Iris pigment epithelial cell (primary cell): ENCODE results near the gene KRT14.
"Not testable (repeated sequence)": the region's sequence is repeated elsewhere in the genome, so short reads cannot be mapped to it uniquely, and the experiment has no call there.

Experiments
- DNase-seq: peaks from one replicate; pipeline ENCODE4 v3.0.0-alpha.2; 2011; ENCODE audit warnings: low read depth

KRT14 gene

GRCh38 chr17:41606930-41607329 is 20.2 kb upstream of the KRT14 start:
- not testable (repeated sequence) for DNase-seq

- no peak for DNase-seq
These were observed 15.8 kb upstream of the KRT14 start for GRCh38 chr17:41602524-41602923.

GRCh38 chr17:41600318-41600717 is 13.6 kb upstream of the KRT14 start:
- DNase-seq, result no peak

- no peak for DNase-seq
These were observed 13.0 kb upstream of the KRT14 start for GRCh38 chr17:41599680-41600079.

GRCh38 chr17:41595585-41595984 is 8.9 kb upstream of the KRT14 start:
- no peak for DNase-seq

GRCh38 chr17:41594363-41594915 is 7.7 kb upstream of the KRT14 start:
- DNase-seq, result no peak

GRCh38 chr17:41593306-41593981 is 6.7 kb upstream of the KRT14 start:
- DNase-seq, result no peak

- DNase-seq, result no peak
These were observed 6.1 kb upstream of the KRT14 start for GRCh38 chr17:41592601-41593305.

- no peak for DNase-seq
These were observed 2.6 kb upstream of the KRT14 start for GRCh38 chr17:41589301-41589700.

- DNase-seq, result no peak
These were observed 1.6 kb upstream of the KRT14 start for GRCh38 chr17:41588126-41588810.

GRCh38 chr17:41585301-41586056 is 1.2 kb downstream of the KRT14 start:
- no peak for DNase-seq

GRCh38 chr17:41584331-41584927 is 2.3 kb downstream of the KRT14 start:
- DNase-seq, result not testable (repeated sequence)

- no peak for DNase-seq
These were observed 3.3 kb downstream of the KRT14 start for GRCh38 chr17:41583137-41584127.

- DNase-seq, result not testable (repeated sequence)
These were observed 4.4 kb downstream of the KRT14 start for GRCh38 chr17:41582061-41582968.

- no peak for DNase-seq
These were observed 5.2 kb downstream of the KRT14 start for GRCh38 chr17:41581366-41582060.

GRCh38 chr17:41580687-41581365 is 5.9 kb downstream of the KRT14 start:
- no peak for DNase-seq

GRCh38 chr17:41580244-41580575 is 6.5 kb downstream of the KRT14 start:
- DNase-seq, result no peak
